CD4-positive, alpha-beta T cell treated with Interleukin-21 for 1 hour (primary cell): ENCODE measurements around the gene ZNF221.
"Not testable (repeated sequence)": the region's sequence is repeated elsewhere in the genome, so short reads cannot be mapped to it uniquely, and the experiment has no call there.

ENCODE experiments used
- DNase-seq: peaks from one replicate; pipeline ENCODE4 v3.0.0-alpha.2; 2020

The ZNF221 gene

DNA sequence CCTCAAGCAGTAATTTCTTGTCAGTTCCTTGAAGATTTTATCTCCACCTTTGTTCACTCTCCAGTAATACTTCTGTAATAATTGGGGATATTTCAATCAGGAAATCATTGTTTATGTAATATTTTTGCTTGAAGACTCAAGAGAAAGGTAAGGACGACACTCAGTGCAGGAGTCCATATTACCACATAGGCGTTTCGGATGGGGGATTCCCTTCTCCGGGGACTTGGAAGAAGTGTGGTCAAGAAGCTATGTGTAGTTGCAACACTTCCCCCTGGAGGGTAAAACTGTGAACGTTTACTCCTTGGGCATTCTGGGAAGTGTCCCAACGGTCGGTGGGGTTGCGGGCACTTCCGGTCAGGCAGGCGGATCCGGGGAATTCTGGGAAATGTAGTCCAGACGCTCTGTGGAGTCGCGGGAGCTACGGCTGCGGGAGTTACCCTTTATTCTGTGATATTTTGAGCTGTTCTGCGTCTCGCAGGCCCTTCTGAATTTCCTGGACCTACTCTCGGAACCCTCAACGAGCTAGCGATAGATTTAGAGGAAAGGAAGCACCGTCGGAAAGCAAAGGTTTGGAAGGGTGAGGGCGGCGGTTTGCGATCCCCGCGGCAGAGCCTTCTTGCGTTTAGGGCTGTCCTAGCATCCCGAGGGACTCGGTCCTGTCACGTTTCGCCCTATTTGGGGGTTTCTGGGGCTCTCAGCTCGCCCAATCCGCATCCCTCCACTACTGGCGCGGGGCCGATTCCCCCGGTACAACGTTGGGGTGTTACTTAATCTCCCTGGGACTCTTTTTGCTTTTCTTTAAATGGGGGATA, at the start of gene ZNF221:
ZNF221 (plus strand) TSS at position 395 of the 812 bp plus-strand sequence. CDS start 11,499 bp downstream, outside the sequence.
- DNase-seq: peak; percentile 81

DNA sequence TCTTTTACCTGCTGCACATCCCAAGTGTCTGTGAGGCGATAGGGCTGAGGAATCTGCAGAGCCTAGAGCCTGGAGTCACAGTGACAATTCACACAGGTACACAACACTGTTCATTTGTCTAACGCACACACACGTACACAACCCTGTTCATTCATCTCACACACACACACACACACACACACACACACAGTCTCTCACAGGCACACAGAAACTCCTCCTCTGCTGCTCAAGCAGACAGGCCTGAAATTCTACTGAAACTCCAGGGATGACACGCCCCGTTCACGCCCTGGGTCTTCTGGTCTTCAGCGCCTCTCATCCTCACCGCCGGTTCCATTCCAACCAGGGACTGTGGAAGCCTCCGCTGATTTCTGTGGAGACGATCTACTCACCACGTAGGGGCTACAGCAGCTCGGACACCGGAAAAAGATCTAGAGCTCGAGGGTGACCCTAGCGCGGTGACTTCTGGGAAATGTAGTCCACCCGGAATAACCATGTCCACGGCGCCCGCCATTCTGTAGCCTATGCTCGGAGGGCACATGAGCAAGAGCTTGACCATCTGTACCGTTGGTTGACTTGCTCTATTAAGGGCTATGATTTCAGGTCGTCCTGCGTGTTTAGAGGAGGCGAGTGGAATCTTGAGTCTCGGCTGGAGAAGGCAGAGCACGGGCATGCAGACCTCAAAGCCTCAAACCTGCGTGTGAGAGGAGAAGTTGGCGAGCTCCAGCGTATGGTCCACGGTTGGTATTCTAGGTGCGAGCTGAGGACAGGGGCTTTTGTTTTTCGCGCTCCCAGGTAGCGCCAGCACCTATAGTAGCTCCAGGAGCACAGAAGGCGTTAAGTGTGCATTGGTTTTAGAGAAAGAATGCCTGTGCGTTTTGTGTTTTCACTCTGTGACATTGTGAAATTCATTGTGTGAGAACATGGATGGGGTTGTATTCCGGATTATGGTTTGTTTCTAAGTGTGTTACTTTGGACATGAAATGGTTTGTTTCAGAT, 49.3 kb upstream of the ZNF221 start:
- DNase-seq: peak; percentile 72

DNA sequence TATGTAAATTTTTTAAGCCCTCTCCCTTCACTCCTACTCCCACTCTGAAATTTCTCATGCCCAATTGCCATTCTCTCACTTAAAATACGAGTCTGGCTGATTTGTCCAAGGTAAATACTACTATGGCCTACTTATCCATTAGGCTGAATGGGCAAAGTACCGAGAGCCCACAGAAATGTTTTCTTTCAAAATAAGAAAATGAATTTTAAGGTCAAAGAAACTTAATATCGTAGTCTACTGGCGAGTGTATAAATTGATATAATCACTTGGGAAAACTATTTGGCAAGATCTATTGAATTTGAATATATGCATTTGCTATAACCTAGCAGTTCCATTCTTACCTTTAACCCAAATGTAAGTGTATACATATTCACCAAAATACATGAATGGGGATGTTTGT, 48.6 kb upstream of the ZNF221 start:
- no peak for DNase-seq

DNA sequence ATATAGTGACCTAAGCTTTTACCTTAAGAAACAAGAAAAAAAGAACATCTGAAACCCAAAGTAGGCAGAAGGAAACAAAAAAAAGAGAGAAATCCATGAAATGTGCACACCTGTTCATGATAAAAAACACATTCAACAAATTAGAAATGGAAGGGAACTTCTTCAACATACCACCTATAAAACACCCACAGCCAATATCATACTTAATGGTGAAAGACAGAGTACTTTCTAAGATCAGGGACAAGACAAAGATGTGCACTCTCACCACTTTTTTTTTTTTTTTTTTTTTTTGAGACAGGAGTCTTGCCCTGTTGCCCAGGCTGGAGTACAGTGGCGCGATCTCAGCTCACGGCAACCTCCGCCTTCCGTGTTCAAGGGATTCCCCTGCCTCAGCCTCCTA, 45.1 kb upstream of the ZNF221 start:
- no peak for DNase-seq

- DNase-seq: no peak
These were observed 44.3 kb upstream of the ZNF221 start for GRCh38 chr19:43906774-43907173.

DNA sequence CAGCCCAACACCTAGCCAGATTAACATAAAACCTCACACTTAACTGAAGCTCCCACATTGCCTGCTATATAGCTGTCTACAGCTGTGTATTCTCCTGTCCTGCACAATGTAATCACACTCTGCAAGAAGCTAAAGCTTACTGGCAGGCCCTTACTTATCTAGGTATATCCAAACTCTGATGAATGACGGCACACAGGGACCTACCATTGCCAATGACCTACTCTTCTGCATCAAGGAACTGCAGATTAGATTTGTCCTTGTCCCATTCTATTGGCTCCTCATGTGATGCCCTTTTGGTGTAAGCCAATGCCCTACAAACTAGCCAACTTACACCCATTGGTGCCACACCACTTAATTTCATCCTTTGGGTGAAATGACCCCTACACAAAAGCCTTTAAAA, 42.4 kb upstream of the ZNF221 start:
- DNase-seq: no peak

GRCh38 chr19:43910884-43911283, 40.1 kb upstream of the ZNF221 start:
- no peak for DNase-seq

DNA sequence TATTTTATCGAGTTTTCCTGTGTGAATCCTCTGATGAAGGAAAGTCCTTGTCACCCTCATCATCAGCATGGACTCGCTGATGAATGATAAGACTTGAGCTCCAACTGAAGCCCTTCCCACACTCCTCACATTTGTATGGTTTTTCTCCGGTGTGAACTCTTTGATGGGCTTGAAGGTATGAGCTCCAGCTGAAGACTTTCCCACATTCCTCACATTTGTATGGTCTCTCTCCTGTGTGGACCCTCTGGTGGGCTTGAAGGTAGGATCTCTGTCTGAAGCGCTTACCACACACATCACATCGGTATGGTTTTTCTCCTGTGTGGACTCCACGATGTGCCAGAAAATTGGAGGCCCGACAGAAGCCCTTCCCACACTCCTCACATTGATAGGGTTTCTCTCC, 37.6 kb upstream of the ZNF221 start:
- no peak for DNase-seq

DNA sequence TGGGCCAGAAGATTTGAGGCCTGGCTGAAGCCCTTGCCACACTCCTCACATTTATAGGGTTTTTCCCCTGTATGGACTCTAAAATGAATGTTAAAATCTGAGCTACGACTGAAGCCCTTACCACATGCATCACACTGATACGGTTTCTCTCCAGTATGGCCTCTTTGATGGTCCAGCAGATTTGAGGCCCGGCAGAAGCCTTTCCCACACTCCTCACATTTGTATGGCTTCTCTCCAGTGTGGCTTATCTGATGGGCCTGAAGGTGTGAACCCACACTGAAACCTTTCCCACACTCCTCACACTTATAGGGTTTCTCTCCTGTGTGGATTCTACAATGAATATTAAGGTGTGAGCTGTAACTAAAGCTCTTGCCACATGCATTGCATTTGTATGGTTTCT, 37.0 kb upstream of the ZNF221 start:
- no peak for DNase-seq

DNA sequence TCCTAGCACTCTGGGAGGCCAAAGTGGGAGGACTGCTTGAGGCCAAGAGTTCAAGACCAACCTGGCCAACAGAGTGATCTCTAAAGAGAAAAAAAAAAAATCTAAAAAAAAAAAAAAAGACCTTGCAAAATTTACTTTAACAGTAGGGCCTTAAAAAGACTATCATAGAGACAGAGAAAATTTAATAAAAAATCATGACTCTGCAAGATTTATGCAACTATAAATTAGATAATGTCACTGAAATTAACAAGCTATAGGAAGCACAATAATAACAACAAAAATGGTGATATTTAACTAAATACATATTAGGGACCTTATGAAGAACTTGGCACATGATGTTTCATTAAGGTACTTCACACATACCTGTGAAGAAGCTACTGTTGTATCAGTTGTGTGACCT, 27.2 kb upstream of the ZNF221 start:
- DNase-seq: no peak

DNA sequence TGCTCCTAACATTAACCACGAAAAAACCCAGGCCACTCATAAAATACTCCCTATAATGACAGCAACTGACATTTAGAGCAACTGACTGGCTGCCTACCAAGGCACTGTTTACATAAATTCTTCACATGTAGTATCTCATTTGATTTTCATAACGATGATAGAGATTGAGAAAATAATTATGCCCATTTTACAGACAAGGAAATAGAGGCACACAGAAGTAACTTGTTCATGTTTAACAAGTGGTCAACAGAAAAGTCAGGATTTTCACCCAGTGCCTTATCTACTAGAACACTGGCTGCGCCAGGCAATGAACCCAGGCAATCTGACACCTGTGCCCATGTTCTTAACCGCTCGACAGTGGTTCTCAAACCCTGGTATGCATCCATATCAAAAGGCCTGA, 22.2 kb upstream of the ZNF221 start:
- DNase-seq: no peak

- no peak for DNase-seq
These were observed 16.7 kb upstream of the ZNF221 start for GRCh38 chr19:43934055-43934984.

- DNase-seq: peak; percentile 91
These were observed 15.9 kb upstream of the ZNF221 start, which contains the start of gene ZNF45 for GRCh38 chr19:43934985-43935708. ZNF45 (minus strand) TSS chr19:43935282; CDS start chr19:43922185, 13,097 bp downstream.

DNA sequence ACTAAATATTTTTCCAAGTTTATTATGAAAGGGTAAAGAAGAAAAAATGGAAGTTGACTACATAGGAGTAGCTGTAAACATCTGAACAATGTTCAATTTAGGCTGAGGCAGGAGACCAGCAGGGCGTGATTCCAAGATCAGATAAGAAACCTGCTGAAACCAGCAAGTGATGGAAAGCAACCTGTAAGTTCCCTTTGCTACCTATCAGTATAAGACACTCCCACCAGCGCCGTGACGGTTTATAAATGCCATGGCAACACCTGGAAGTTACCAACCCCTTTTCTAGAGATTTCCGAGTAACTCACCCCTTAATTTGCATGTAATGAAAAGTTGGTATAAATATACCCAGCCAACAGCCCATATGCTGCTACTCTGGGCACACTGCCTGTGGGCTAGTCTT, 14.8 kb upstream of the ZNF221 start:
- DNase-seq: no peak

- no peak for DNase-seq
These were observed 11.3 kb upstream of the ZNF221 start for GRCh38 chr19:43939557-43940260.

- DNase-seq: no peak
These were observed 10.3 kb upstream of the ZNF221 start for GRCh38 chr19:43940719-43941118.

DNA sequence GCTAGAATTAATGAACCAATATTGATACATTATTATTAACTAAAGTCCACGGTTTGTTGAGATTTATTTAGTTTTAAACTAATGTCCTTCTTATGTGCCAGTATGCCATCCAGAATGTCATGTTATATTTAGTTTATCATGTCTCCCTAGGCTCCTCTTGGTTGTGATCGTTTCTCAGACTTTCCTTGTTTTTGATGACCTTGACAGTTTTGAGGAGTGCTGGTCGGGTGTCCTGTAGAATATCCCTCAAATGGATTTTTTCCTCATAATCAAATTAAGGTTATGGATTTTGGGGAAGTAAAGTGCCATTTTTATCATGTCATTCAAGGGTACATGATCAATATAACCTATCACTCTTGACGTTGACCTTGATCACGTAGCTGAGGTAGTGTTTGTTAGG, 9.8 kb upstream of the ZNF221 start:
- DNase-seq: no peak

DNA sequence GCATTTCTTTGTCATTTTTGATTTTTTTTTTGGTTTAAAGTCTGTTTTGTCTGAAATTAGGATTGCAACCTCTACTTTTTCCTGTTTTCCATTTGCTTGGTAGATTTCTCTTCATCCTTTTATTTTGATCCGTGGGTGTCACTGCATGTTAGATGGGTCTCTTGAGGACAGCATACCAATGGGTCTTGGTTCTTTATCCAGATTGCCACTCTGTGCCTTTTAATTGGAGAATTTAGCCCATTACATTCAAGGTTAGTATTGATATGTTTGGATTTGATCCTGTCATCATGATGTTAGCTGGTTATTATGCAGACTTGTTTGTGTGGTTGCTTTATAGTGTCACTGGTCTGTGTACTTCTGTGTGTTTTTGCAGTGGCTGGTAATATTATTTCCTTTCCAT, 3.6 kb upstream of the ZNF221 start:
- not testable (repeated sequence) for DNase-seq

- DNase-seq: not testable (repeated sequence)
These were observed 1.2 kb upstream of the ZNF221 start for GRCh38 chr19:43949803-43950202.

DNA sequence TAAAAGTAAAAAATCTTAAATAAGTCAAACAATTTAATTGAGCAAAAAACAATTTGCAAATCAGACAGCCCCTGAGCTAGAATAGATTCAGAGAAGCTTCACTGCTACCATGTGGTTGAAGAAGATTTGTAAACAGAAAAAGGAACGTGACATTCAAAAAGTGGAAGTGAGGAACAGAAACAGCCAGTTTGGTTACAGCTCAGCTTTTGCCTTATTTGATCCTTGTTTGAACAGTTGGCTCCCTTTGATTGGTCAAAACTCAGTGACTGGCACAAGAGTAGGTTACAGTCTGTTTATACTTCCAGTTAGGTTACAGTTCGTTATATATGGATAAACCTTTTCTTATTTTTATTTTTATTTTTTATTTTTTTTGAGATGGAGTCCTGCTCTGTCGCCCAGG, 5.8 kb downstream of the ZNF221 start:
- no peak for DNase-seq

DNA sequence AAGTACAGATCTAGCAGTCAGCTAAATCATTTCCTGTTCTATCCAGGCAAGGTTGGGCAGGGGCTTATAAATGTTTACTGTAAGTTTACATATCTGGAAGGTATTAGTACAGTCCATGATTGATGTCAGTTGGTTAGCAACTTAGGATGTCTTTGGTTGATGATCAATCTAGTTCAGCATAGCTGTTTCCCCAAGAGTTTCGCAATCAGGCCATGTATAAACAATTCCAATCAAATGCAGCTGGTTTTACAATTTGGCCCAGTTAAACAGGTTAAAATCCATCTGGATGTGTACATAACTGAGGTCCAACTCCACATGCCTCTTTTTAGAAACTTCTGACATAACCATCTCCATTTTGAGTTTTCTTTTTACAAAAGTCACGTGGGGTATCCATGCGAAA, 6.9 kb downstream of the ZNF221 start:
- no peak for DNase-seq
